ENCODE measurements around the gene ZKSCAN5.
"Not testable (repeated sequence)": the region's sequence is repeated elsewhere in the genome, so short reads cannot be mapped to it uniquely, and the experiment has no call there.

The ZKSCAN5 gene

DNA sequence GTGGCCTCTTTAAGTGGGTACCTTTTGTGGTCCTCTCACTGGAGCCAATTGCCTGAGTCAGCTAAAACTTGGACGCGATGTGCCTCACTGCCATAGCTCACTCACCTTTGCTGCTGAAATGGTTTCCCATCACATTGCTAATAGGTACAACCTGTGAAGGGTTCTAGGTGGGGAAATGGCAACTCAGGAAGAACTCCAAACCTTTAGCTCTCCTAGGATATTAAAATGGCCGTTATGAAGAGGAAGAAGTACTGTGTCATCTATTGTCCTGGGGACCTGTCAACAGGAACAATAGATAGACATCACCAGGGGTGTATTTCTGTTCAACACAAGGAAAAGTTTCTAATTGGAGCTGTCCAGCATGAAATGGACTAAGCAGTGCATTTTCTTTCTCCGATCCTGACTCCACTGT, 52.7 kb downstream of the ZKSCAN5 start:
- no peak for DNase-seq

DNA sequence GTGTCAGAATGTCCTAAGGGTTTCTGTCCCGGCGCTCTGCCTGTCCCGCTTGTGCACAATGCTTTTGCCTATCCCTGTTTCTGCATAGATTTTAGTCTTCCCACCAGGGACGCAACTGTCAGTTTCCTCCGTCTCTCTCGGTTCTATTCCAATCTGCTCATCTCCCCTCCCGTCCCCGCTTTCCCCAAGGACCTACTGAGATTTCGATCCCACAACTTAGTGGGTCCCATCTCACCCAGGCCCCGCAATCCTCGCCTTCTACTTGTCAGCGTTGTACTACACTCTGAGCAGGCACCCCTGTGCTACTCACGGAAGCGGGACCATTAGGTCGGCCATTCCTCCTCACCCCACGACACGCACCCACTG, 53.5 kb downstream of the ZKSCAN5 start:
- no peak for DNase-seq

DNA sequence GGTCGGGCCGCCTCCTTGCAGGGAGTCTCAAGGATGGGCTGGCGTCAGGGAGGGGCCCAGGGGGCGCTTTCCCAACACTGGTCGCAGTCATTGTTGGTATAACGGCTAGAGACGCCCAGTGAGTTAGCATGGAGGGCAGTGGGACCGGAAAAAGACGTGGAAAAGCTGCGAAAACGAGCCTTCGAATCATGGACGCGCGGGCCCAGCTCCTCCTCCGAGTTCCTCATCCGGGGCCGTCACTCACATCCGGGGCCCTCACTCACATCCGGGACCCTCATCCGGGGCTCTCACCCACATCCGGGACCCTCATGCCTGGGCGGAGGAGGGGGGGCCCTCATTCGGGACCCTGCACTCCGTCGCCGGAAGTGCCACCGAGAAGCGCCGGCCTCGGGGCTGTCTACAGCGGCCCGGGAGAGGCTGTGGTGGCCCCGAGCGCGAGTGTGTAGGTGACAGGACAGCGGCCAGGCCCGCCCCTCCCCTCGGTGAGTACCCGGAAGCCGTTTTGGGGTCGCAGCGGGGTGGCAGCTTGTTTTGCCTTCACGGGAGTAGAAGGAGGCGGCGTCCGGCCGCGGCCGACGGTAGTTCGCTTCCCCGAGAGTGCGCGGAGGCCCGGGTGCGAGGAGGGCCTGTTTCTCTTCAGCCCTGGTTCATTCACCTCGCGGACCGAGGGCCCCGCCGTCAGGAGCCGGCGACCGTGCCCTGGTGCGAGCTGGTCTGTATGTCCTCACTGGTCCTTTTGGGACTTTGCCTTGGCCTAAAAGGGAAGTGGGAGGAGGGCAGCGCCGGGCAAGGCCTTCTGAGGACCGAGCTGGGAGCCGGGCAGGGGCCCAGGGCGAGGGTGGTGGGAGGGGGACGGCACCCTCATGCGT, 54.1 kb downstream of the ZKSCAN5 start, which contains the start of gene ZNF655:
Gene ZNF655, plus strand, starts transcription at position 337 of the 869 bp plus-strand sequence. CDS start 1,918 bp downstream, outside the sequence.
- peak; percentile 94 for DNase-seq

DNA sequence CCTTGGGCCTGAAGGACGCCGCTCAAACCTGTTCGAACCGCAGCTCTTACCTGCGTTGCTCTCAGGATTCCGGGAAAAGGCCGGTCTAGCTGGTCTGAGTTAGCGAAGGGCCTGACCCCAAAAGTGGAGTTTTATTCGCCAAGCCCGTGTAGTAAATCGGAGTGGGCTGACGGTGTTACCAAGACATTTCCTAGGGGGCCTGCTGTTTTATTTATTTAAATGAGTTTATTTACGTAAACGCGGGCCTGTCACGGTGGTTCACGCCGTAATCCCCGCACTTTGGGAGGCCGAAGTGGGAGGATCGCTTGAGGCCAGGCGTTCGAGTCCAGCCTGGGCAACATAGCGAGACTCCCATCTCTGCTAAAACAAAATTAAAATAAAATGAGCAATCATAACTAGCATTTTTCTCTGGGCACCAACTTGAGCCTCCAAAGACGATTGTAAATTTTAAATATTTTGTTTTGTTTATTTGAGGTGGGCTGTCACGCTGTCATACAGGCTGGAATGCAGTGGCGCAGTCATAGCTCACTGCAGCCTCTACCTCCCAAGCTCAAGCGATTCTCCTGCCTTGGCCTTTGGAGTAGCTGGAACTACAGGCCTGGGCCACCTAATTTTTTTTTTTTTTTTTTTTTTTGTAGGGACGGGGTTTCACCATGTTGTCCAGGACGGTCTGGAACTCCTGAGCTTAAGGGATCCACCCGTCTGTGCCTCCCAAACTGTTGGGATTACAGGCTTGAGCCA, 54.9 kb downstream of the ZKSCAN5 start:
- no peak for DNase-seq

DNA sequence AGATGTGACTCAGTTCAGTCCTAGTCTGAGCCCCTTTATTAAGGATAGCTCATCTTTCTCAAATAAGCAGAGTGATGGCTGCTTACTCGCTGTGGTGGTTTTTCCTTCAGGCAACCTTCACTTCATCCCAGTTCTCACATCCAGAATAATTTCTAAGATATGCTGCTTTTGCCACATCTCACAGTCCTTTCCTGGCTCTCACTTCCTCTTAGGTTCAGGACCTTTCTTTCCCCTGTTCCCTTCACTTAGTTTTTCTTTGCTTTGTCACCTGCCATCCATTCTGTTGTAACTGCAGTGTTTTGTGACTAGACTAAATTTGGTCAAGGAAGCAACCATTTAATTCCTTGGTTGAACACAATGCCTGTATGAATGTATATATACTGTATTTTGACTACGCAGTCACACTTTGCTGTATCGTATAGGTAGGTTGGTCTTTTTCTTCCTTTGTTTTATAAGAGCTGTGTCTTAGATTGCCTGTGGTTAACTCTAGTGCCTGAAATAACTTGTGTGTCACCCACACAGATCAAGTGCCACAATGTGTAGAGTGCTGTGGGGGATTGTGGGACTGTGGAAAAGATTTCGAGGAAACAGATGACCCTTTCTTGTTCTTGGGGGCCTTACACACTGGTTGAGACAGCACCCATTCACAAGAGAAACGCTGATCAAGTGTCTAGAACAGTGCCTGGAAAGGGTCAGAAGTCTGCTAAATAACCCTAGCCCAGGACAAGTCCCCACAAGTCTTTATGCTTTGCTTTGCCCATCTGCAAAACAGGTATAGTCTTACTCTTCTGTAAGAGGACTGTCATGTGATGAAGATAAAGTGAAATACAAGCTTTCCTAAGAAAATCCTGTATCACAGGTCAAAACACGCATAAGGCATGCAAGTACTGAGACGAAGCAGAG, 56.6 kb downstream of the ZKSCAN5 start:
- DNase-seq: no peak

DNA sequence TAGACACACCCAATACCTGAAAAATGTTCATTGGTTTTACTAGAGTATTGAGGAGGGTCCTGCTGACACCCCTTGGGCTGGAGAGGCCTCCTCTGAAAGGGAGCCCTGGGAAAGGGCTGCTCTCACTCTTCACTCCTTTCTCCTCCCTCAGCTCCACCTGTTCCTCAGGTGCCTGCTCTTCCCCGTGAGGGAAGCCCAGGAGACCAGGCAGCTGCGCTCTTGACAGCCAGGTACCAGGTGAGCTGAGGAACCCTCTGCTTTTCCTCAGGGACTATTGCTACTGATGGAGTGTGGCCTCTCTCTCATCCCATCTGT, 57.2 kb downstream of the ZKSCAN5 start:
- DNase-seq: no peak

DNA sequence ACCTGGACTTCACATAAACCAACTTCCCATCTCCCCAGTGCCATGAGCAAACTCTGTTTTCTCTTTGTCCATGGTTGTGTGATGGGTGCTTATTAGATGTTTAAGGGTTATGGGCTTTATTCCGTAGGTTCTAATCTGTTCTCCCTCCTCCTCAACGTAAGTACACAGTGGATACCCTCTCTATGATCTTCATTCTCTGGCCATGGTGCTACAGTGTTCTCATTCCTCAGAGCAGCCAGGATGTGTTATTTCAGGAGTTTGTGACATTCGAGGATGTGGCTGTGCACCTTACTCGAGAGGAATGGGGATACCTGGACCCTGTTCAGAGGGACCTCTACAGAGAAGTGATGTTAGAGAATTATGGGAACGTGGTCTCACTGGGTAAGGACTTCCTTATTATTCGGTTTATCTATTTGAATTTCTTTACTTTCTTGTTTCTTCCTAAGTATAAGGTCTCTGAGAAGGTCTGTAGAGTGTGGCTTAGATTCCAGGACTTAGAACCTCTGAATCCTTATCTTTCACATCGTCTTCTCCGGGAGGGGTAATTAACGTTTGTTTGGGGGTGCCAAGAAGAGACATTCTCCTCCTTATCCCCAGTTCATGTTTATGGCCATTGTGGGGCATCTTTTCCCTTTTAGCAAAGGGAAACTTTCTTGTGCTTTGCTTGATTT, 57.8 kb downstream of the ZKSCAN5 start:
- DNase-seq: no peak

DNA sequence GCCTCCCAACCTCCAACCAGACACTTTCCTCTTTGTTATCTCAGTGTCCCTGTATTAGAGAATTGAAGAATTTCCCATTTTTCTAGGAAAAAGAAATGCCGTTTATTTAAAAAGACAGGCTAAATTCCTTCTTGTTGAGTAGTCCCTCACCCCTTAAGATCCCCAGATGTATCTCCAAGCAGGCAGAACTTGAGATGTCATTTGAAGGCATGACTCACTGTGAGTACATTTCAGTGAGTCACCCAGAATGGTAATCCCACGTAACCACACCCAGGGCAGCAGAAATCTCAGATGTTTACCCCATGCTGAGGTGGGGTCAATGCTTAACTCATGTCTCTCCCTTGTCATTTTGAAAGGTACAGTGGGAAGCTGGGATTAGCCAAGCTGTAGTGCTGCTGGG, 58.4 kb downstream of the ZKSCAN5 start:
- no peak for DNase-seq

DNA sequence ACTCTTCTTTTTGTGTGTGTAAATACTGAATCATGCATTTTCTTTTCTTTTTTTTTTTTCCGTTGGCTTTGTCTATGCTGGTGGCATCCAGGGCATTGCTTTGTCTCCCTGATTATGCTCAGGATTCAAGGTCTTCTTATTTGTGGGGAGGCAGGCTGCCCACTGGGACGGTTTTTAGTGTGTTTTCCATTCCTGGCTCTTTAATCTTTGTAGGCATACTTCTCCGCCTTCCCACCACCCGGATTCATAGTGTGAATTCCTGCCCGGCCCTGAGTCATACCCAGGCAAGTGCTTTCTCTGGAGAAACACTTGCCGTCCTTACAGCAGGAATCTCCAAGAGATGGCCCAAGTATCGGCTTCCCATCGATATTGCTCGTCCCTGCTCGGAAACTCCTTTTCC, 59.2 kb downstream of the ZKSCAN5 start:
- no peak for DNase-seq

DNA sequence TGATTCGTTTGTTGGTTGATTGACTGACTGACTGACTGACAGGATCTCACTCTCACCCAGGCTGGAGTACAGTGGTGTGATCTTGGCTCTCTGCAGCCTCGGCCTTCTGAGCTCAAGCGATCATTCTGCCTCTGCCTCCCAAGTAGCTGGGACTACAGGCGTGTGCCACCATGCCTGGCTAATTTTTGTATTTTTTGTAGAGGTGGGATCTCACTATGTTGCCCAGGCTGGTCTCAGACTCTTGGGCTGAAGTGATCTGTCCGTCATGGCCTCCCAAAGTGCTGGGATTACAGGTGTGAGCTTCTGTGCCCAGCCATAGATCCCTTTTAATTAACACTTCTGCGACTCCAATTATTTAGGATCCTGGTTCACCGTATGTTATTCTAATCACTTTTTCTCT, 64.3 kb downstream of the ZKSCAN5 start:
- DNase-seq: not testable (repeated sequence)

DNA sequence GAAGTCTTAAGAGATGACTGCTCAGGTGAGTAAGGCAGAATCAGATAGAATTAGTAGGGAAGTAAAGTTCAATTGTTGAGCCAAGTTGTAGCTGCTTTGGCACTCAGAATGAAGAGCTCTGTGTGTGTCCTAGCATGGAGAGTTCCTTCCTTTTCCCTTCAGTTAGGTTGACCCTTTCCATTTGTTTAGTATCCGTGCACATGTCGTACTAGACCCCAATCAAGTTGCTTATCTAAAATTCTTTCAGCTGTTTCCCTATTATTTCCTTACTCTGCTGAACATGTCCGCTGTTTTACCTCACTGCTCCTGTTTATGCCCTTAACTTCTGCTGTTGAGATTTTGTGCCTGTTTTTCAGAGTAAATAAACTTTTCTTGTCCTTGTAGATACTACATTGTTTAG, 67.3 kb downstream of the ZKSCAN5 start:
- no peak for DNase-seq

DNA sequence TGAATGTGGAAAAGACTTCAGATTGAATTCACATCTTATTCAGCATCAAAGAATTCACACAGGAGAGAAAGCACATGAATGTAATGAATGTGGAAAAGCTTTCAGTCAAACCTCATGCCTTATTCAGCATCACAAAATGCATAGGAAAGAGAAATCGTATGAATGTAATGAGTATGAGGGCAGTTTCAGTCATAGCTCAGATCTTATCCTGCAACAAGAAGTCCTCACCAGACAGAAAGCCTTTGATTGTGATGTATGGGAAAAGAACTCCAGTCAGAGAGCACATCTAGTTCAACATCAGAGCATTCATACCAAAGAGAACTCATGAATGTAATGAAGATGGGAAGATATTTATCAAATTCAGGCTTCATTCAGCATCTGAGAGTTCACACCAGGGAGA, 68.8 kb downstream of the ZKSCAN5 start:
- DNase-seq: no peak

DNA sequence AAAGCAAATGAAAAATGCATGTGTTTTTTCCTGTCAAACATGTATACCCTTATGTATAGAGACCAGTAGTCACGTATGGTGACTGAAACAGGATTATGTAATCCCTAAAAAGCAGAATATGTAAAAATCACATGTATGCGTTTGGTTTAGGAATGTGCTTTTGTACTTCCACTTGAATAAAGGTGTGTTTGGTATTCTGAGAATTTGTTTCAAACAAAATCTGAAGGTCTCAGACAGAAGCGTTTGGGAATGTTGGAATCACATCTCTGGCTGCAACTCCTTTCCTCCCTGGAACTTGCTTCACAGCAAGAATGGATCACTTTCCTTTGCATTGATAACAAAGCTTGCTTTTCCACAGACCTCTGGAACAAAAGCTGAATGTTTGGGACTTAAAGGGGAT, 71.8 kb downstream of the ZKSCAN5 start:
- DNase-seq: no peak

DNA sequence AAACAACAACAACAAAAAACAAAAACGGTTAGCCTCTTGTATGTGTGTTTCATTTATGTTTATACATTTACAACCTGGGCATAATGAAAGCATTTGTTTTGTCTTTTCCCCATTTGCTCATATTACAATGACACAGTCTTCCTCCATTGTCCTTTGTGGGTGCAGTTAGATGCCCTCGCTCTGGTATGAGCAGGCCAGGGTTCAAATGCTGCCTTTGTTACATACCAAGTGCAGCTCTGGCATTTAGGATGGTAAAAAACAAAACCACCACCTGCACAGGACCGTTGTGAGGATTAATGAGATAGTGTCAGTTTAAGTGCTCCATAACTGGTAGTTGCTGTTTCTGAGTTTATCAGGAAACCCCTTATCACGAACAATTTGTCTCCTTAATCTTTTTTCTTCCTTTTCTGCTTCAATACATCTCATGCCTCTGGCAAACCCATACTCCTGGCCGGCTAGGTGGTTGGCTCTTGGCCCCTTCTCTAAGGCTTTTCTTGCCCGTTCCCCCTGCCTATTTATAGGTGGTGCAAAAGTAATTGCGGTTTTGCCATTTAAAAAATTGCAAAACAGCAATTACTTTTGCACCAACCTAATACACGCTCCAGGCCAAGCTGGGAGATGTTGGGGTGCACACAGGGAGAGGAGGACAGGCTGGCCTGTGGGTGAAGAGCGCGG, 75.0 kb downstream of the ZKSCAN5 start:
- no peak for DNase-seq

DNA sequence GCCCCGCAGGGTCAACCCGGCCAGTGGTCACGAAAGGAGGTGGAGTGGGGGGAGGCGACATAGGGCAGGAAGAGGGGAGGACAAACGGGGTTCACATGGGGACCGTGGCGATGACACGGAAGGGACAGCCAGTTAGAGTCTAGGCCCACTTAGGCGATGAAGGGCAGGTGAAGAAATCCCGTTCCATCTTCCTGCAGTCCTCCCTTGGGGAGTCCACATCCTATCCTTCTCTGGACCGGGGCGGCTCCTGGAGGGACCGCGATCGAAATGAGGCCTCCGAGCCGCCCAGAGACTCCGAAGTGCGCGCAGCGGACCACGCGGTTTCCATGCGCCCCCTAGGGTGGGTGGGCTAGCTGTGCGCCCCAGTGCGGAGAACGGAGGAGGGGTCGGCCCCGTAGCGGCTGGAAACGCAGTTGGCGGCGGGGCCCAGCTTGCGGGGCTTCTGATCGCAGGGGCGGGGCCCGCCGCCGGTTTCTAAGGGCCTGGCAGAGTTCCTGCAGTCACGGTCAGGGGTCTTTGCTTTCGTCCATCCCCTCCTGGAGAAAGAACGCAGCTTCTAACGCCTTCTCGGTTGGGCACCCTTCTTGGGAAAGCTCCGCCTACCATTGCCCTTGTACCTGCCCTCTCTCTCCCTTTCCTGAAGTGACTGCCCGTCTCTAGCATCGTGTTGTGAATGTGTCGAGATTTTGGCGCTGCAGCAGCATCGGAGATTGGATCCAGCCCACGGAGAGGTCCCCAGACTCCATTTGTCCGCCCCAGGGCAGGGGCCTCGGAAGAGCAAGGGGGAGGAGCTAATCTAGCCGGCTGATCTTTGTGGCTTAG, 75.7 kb downstream of the ZKSCAN5 start:
- DNase-seq: peak; percentile 54

DNA sequence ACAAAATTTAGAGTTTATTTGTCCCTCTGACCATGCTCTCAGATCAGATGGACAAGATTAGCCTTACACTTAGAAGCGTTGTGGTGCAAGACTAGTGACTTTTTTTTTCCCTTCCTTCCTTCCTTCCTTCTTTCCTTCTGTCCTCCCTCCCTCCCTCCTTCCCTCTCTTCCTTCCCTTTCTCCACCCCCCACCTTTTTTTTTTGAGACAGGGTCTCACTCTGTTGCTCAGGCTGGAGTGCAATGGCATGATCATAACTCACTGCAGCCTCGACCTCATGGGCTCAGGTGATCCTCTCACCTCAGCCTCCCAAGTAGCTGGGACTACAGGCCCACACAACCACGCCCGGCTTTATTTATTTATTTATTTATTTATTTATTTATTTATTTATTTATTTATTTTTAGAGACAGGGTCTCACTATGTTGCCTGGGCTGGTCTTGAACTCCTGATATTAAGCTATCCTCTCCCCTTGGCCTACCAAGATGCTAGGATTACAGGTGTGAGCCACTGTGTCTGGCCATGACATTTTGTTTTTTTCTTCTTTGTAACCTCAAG, 76.4 kb downstream of the ZKSCAN5 start:
- DNase-seq: not testable (repeated sequence)
